MM.1S (cell line): ENCODE data around the gene SORBS2.

ENCODE experiments used
- DNase-seq: peaks from one replicate; pipeline ENCODE4 v3.0.0-alpha.2; 2015
- H2AFZ ChIP-seq: fragments of 300-600 bp; sonication (generic); 2 replicates; pipeline ENCODE4 v1.6.0; 2016; ENCODE audit warnings: antibody characterized with exemption, low read length
- H3F3A ChIP-seq: fragments of 300-600 bp; sonication (generic); 2 replicates; pipeline ENCODE4 v1.6.1; 2016; ENCODE audit warnings: mild to moderate bottlenecking, antibody characterized with exemption, low read length, moderate library complexity, mixed read lengths; ENCODE audit not compliant: insufficient read depth
- H3K27ac ChIP-seq: fragments of 300-600 bp; sonication (generic); 2 replicates; pipeline ENCODE4 v1.5.1; 2016; ENCODE audit warnings: mild to moderate bottlenecking, low read length
- H3K27me3 ChIP-seq: fragments of 300-600 bp; sonication (generic); replicated peaks from 2 replicates; pipeline ENCODE4 v1.6.0; 2016; ENCODE audit warnings: low read length; ENCODE audit not compliant: insufficient read depth
- H3K36me3 ChIP-seq: fragments of 300-600 bp; sonication (generic); replicated peaks from 2 replicates; pipeline ENCODE4 v1.6.1; 2016; ENCODE audit warnings: mild to moderate bottlenecking, low read length, mixed read lengths; ENCODE audit not compliant: insufficient read depth
- H3K4me1 ChIP-seq: fragments of 300-600 bp; sonication (generic); 2 replicates; pipeline ENCODE4 v1.6.1; 2016; ENCODE audit warnings: low read length, mixed read lengths
- H3K4me2 ChIP-seq: fragments of 300-600 bp; sonication (generic); 2 replicates; pipeline ENCODE4 v1.6.0; 2016; ENCODE audit warnings: low read depth, low read length
- H3K4me3 ChIP-seq: fragments of 300-600 bp; sonication (generic); 2 replicates; pipeline ENCODE4 v1.5.1; 2016; ENCODE audit warnings: low read length, mixed read lengths
- H3K79me2 ChIP-seq: fragments of 300-600 bp; sonication (generic); 2 replicates; pipeline ENCODE4 v1.6.1; 2016; ENCODE audit warnings: mixed run types, low read length, mixed read lengths
- H3K9ac ChIP-seq: fragments of 300-600 bp; sonication (generic); 2 replicates; pipeline ENCODE4 v1.6.1; 2016; ENCODE audit warnings: low read length, mixed read lengths
- H3K9me2 ChIP-seq: fragments of 300-600 bp; sonication (generic); replicated peaks from 2 replicates; pipeline ENCODE4 v1.6.1; 2016; ENCODE audit warnings: mild to moderate bottlenecking, low read length, mixed read lengths; ENCODE audit not compliant: insufficient read depth
- H3K9me3 ChIP-seq: fragments of 300-600 bp; sonication (generic); replicated peaks from 2 replicates; pipeline ENCODE4 v1.6.1; 2016; ENCODE audit warnings: mild to moderate bottlenecking, low read length, mixed read lengths; ENCODE audit not compliant: insufficient read depth
- H4K20me1 ChIP-seq: fragments of 300-600 bp; sonication (generic); 2 replicates; pipeline ENCODE4 v1.6.1; 2016; ENCODE audit warnings: mild to moderate bottlenecking, low read length, moderate library complexity, mixed read lengths; ENCODE audit not compliant: insufficient read depth
- EZH2 ChIP-seq: fragments of 300-600 bp; sonication (generic); optimal IDR thresholded peaks from 2 replicates; pipeline ENCODE3; 2017; ENCODE audit warnings: low read depth, mild to moderate bottlenecking, antibody characterized with exemption, low read length, mixed read lengths
- EZH2phosphoT487 ChIP-seq: fragments of 300-600 bp; sonication (generic); IDR thresholded peaks from 2 replicates; pipeline ENCODE4 v1.6.1; 2018; ENCODE audit warnings: antibody characterized with exemption, low read length
- TF ChIP-seq, protein P1 (sequence below): fragments of 300-600 bp; sonication (generic); IDR thresholded peaks from 2 replicates; pipeline ENCODE4 v1.5.1; 2016; ENCODE audit warnings: antibody characterized with exemption, low read length, mixed read lengths

SORBS2 gene

DNA sequence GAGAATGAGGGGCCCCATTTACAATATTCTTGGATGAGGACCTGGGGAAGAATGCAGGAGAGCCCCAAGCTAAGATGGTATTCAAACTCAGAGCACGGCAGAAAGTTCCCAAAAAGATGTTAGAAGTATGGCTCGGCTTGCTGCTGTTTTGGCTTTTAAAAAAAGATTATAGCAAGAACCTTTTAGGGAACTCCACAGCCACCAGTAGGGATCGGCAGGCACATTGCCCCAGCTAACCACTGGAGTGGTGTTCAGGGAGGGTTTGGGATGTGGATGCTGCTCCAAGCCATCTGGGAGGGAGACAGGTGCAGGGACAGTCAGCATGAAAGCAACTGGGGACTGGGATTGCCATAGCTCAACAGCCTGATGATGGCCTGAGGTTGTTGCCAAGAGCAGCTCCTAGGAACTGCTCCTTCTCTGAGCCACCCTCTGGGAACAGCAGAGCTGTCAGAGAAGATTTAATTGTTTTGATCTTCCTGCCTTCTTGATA, 63.0 kb downstream of the SORBS2 start:
- no peaks in the 10 kb centered on the region for H3K9me2 ChIP-seq
- H3K4me2 ChIP-seq = no peak overlapping the region

DNA sequence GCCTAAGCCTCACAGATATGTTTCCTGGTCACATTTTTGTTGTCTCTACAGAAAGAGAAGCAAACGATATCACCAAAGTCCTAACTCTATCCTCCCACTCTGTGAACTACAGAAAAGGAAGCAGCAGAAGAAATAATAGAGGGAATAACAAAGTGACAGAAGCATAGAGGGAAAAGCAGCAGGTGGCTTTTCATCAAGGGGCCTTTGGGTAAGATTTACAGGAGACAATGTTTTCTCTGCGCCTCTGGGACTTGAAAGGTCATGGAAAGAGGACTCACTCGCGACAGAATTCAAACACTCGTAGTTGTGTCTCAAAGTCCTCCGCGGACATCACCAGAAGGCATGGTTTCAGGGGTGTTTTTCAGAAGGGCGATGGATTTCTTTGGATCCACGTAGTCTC, 66.1 kb downstream of the SORBS2 start:
- peaks cover 10% of the 10 kb centered on the region; the same call in 1 of the 2 replicates for H3K4me1 ChIP-seq
- no peak overlapping the region for H3K4me3 ChIP-seq
- H4K20me1 ChIP-seq = no peaks in the 10 kb centered on the region
- no peak overlapping the region for H3K4me2 ChIP-seq
- H3K9ac ChIP-seq = no peak overlapping the region
- no peaks in the 10 kb centered on the region for H3K9me3 ChIP-seq
- TF ChIP-seq, protein P1, sequence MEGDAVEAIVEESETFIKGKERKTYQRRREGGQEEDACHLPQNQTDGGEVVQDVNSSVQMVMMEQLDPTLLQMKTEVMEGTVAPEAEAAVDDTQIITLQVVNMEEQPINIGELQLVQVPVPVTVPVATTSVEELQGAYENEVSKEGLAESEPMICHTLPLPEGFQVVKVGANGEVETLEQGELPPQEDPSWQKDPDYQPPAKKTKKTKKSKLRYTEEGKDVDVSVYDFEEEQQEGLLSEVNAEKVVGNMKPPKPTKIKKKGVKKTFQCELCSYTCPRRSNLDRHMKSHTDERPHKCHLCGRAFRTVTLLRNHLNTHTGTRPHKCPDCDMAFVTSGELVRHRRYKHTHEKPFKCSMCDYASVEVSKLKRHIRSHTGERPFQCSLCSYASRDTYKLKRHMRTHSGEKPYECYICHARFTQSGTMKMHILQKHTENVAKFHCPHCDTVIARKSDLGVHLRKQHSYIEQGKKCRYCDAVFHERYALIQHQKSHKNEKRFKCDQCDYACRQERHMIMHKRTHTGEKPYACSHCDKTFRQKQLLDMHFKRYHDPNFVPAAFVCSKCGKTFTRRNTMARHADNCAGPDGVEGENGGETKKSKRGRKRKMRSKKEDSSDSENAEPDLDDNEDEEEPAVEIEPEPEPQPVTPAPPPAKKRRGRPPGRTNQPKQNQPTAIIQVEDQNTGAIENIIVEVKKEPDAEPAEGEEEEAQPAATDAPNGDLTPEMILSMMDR = no peak
- no peak for TF ChIP-seq EZH2phosphoT487
- TF ChIP-seq EZH2 = no peak
- H3K27me3 ChIP-seq = no peaks in the 10 kb centered on the region
- no peak overlapping the region for H2AFZ ChIP-seq
- H3K36me3 ChIP-seq = no peaks in the 10 kb centered on the region
- DNase-seq = no peak
- no peaks in the 10 kb centered on the region for H3K79me2 ChIP-seq
- H3K9me2 ChIP-seq = no peaks in the 10 kb centered on the region
- no peaks in the 10 kb centered on the region for H3F3A ChIP-seq
- H3K27ac ChIP-seq = no peak overlapping the region

More for the DNA sequence above, 63.0 kb downstream of the SORBS2 start:
- no peak overlapping the region for H3K27ac ChIP-seq
- H3K9ac ChIP-seq = no peak overlapping the region
- no peaks in the 10 kb centered on the region for H3F3A ChIP-seq
- no peaks in the 10 kb centered on the region for H4K20me1 ChIP-seq
- TF ChIP-seq EZH2phosphoT487 = no peak
- TF ChIP-seq, protein P1 = no peak
- TF ChIP-seq EZH2 = no peak
- H3K36me3 ChIP-seq = no peaks in the 10 kb centered on the region
- H2AFZ ChIP-seq = no peak overlapping the region
- no peaks in the 10 kb centered on the region for H3K79me2 ChIP-seq
- no peaks in the 10 kb centered on the region for H3K4me1 ChIP-seq
- no peak overlapping the region for H3K4me3 ChIP-seq
- H3K9me3 ChIP-seq = no peaks in the 10 kb centered on the region
- no peaks in the 10 kb centered on the region for H3K27me3 ChIP-seq
- no peak for DNase-seq

DNA sequence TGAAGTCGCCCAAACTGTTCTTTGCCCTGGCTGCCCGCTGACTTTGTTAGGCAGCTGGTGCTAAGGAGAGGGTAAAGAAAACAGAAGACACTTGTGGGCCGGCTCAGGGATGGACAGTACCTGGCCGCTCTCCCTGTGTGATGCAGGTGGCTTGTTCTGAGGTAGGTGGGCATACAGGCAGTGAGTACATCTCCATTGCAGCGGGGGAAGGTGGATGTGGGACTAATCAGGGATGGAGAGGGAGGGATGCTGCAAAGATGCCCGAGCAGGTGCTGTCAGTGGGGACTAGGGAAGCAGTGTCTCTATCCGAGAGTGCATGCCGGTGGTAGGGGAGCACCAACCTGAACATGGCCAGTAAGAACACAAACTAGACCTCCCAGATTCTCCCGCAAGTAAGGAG, 67.0 kb downstream of the SORBS2 start:
- Histone ChIP-seq H3K27me3 (no peaks in the 10 kb centered on the region), H2AFZ (no peak overlapping the region), H3K9me2 (no peaks in the 10 kb centered on the region), H3F3A (no peaks in the 10 kb centered on the region), H3K4me3 (no peak overlapping the region), H4K20me1 (no peaks in the 10 kb centered on the region), H3K4me2 (no peak overlapping the region), H3K9me3 (no peaks in the 10 kb centered on the region), H3K36me3 (no peaks in the 10 kb centered on the region), H3K4me1 (peaks cover 10% of the 10 kb centered on the region; the same call in 1 of the 2 replicates), H3K79me2 (no peaks in the 10 kb centered on the region), H3K27ac (no peak overlapping the region), H3K9ac (no peak overlapping the region)
- TF ChIP-seq EZH2 (no peak), EZH2phosphoT487 (no peak)
- TF ChIP-seq, protein P1 = no peak
- no peak for DNase-seq
